GM23248 (cell line): ENCODE measurements around the gene CRYBB1.

Experiments used
- EZH2 ChIP-seq: fragments of 200-600 bp; sonication (generic); IDR thresholded peaks from 2 replicates; pipeline ENCODE4 v1.6.1; 2018; ENCODE audit warnings: antibody characterized with exemption, mild to moderate bottlenecking; ENCODE audit not compliant: insufficient read depth, poor library complexity, severe bottlenecking
- EZH2phosphoT487 ChIP-seq: fragments of 200-600 bp; sonication (generic); IDR thresholded peaks from 2 replicates; pipeline ENCODE4 v1.6.1; 2018; ENCODE audit warnings: antibody characterized with exemption, moderate library complexity, mild to moderate bottlenecking, low read depth; ENCODE audit not compliant: insufficient read depth

- TF ChIP-seq EZH2 (no peak), EZH2phosphoT487 (no peak)
These were observed 33.0 kb upstream of the CRYBB1 start for GRCh38 chr22:26650722-26651421.
